Measurements from ENCODE around the gene ARHGAP25. TPM values are rescaled to one million over a fixed set of nuclear protein-coding genes. Genes with fewer than 3 reads are reported as not detected.

ARHGAP25 gene
- total RNA-seq, 1 donor from 2014 or later: 4.6 TPM

GRCh38 chr2:68837861-68838341 is 103.3 kb downstream of the ARHGAP25 start:
- Mint-ChIP-seq H3K9me3 (ENCODE audit: unreplicated experiment) (no peaks in the 10 kb centered on the region), H3K4me3 (ENCODE audit: unreplicated experiment) (no peak overlapping the region), H3K36me3 (ENCODE audit: low read depth, unreplicated experiment) (no peaks in the 10 kb centered on the region), H3K4me1 (ENCODE audit: unreplicated experiment) (no peaks in the 10 kb centered on the region), H3K27me3 (ENCODE audit: unreplicated experiment) (no peaks in the 10 kb centered on the region), H3K27ac (ENCODE audit: unreplicated experiment) (no peak overlapping the region)
- DNase-seq (ENCODE audit: low spot score): no peak
- TF ChIP-seq CTCF (IDR thresholded peaks at IDR 0.05; ENCODE audit: unreplicated experiment): no peak

- Mint-ChIP-seq H3K36me3 (ENCODE audit: low read depth, unreplicated experiment) (no peaks in the 10 kb centered on the region), H3K9me3 (ENCODE audit: unreplicated experiment) (no peaks in the 10 kb centered on the region), H3K4me1 (ENCODE audit: unreplicated experiment) (no peaks in the 10 kb centered on the region), H3K4me3 (ENCODE audit: unreplicated experiment) (no peak overlapping the region), H3K27ac (ENCODE audit: unreplicated experiment) (no peak overlapping the region), H3K27me3 (ENCODE audit: unreplicated experiment) (no peaks in the 10 kb centered on the region)
- DNase-seq (ENCODE audit: low spot score): no peak
- TF ChIP-seq CTCF (IDR thresholded peaks at IDR 0.05; ENCODE audit: unreplicated experiment): no peak
Observed at GRCh38 chr2:68838641-68839040, 104.0 kb downstream of the ARHGAP25 start.

GRCh38 chr2:68839260-68839833 is 104.7 kb downstream of the ARHGAP25 start:
- Mint-ChIP-seq H3K4me1 (ENCODE audit: unreplicated experiment) (no peaks in the 10 kb centered on the region), H3K4me3 (ENCODE audit: unreplicated experiment) (no peak overlapping the region), H3K27ac (ENCODE audit: unreplicated experiment) (no peak overlapping the region), H3K27me3 (ENCODE audit: unreplicated experiment) (no peaks in the 10 kb centered on the region), H3K36me3 (ENCODE audit: low read depth, unreplicated experiment) (no peaks in the 10 kb centered on the region), H3K9me3 (ENCODE audit: unreplicated experiment) (no peaks in the 10 kb centered on the region)
- no peak for DNase-seq (ENCODE audit: low spot score)
- TF ChIP-seq CTCF (IDR thresholded peaks at IDR 0.05; ENCODE audit: unreplicated experiment): peak; percentile 44

- Mint-ChIP-seq H3K9me3 (ENCODE audit: unreplicated experiment) (no peaks in the 10 kb centered on the region), H3K27me3 (ENCODE audit: unreplicated experiment) (no peaks in the 10 kb centered on the region), H3K4me3 (ENCODE audit: unreplicated experiment) (no peak overlapping the region), H3K4me1 (ENCODE audit: unreplicated experiment) (peaks cover 3% of the 10 kb centered on the region), H3K36me3 (ENCODE audit: low read depth, unreplicated experiment) (no peaks in the 10 kb centered on the region), H3K27ac (ENCODE audit: unreplicated experiment) (no peak overlapping the region)
- no peak for TF ChIP-seq CTCF (IDR thresholded peaks at IDR 0.05; ENCODE audit: unreplicated experiment)
- DNase-seq (ENCODE audit: low spot score): no peak
Observed at GRCh38 chr2:68845043-68845442, 110.4 kb downstream of the ARHGAP25 start.

GRCh38 chr2:68846091-68846490 is 111.5 kb downstream of the ARHGAP25 start:
- Mint-ChIP-seq H3K27ac (ENCODE audit: unreplicated experiment) (no peak overlapping the region), H3K9me3 (ENCODE audit: unreplicated experiment) (no peaks in the 10 kb centered on the region), H3K27me3 (ENCODE audit: unreplicated experiment) (no peaks in the 10 kb centered on the region), H3K4me3 (ENCODE audit: unreplicated experiment) (no peak overlapping the region), H3K36me3 (ENCODE audit: low read depth, unreplicated experiment) (no peaks in the 10 kb centered on the region), H3K4me1 (ENCODE audit: unreplicated experiment) (peaks cover 13% of the 10 kb centered on the region)
- DNase-seq (ENCODE audit: low spot score): no peak
- TF ChIP-seq CTCF (IDR thresholded peaks at IDR 0.05; ENCODE audit: unreplicated experiment): no peak
